ENCODE data around the gene ASTN1.

Gene ASTN1

GRCh38 chr1:177045151-177045550 is 119.4 kb downstream of the ASTN1 start:
- DNase-seq (ENCODE audit: low read depth in 1 of 2, low spot score in 1 of 2) = no peak

- DNase-seq (ENCODE audit: low read depth in 1 of 2, low spot score in 1 of 2) = no peak
Observed at GRCh38 chr1:177044390-177044789, 120.1 kb downstream of the ASTN1 start.

- DNase-seq (ENCODE audit: low read depth in 1 of 2, low spot score in 1 of 2) = no peak
Observed at GRCh38 chr1:177043597-177043996, 120.9 kb downstream of the ASTN1 start.

- no peak for DNase-seq (ENCODE audit: low read depth in 1 of 2, low spot score in 1 of 2)
Observed at GRCh38 chr1:177035586-177035985, 128.9 kb downstream of the ASTN1 start.

GRCh38 chr1:177033628-177034027 is 130.9 kb downstream of the ASTN1 start:
- no peak for DNase-seq (ENCODE audit: low read depth in 1 of 2, low spot score in 1 of 2)

- no peak for DNase-seq (ENCODE audit: low read depth in 1 of 2, low spot score in 1 of 2)
Observed at GRCh38 chr1:177032434-177032833, 132.1 kb downstream of the ASTN1 start.

- no peak for DNase-seq (ENCODE audit: low read depth in 1 of 2, low spot score in 1 of 2)
Observed at GRCh38 chr1:177024623-177025022, 139.9 kb downstream of the ASTN1 start.

- DNase-seq (ENCODE audit: low read depth in 1 of 2, low spot score in 1 of 2) = no peak
Observed at GRCh38 chr1:177023726-177024125, 140.8 kb downstream of the ASTN1 start.

GRCh38 chr1:177023249-177023648 is 141.3 kb downstream of the ASTN1 start:
- no peak for DNase-seq (ENCODE audit: low read depth in 1 of 2, low spot score in 1 of 2)

GRCh38 chr1:177021687-177022086 is 142.8 kb downstream of the ASTN1 start:
- no peak for DNase-seq (ENCODE audit: low read depth in 1 of 2, low spot score in 1 of 2)

GRCh38 chr1:177020851-177021589 is 143.5 kb downstream of the ASTN1 start:
- DNase-seq (ENCODE audit: low read depth in 1 of 2, low spot score in 1 of 2) = no peak

GRCh38 chr1:177017287-177017852 is 147.1 kb downstream of the ASTN1 start:
- DNase-seq (ENCODE audit: low read depth in 1 of 2, low spot score in 1 of 2) = no peak

GRCh38 chr1:177014325-177014724 is 150.2 kb downstream of the ASTN1 start:
- no peak for DNase-seq (ENCODE audit: low read depth in 1 of 2, low spot score in 1 of 2)

- no peak for DNase-seq (ENCODE audit: low read depth in 1 of 2, low spot score in 1 of 2)
Observed at GRCh38 chr1:177012342-177012925, 152.1 kb downstream of the ASTN1 start.

- DNase-seq (ENCODE audit: low read depth in 1 of 2, low spot score in 1 of 2) = no peak
Observed at GRCh38 chr1:177011508-177011907, 153.0 kb downstream of the ASTN1 start.

- DNase-seq (ENCODE audit: low read depth in 1 of 2, low spot score in 1 of 2) = no peak
Observed at GRCh38 chr1:177010211-177010825, 154.2 kb downstream of the ASTN1 start.

GRCh38 chr1:177008653-177009052 is 155.9 kb downstream of the ASTN1 start:
- DNase-seq (ENCODE audit: low read depth in 1 of 2, low spot score in 1 of 2) = no peak

- no peak for DNase-seq (ENCODE audit: low read depth in 1 of 2, low spot score in 1 of 2)
Observed at GRCh38 chr1:177007437-177008161, 156.9 kb downstream of the ASTN1 start.

- DNase-seq (ENCODE audit: low read depth in 1 of 2, low spot score in 1 of 2) = no peak
Observed at GRCh38 chr1:177002891-177003290, 161.6 kb downstream of the ASTN1 start.

GRCh38 chr1:177001556-177001955 is 163.0 kb downstream of the ASTN1 start:
- no peak for DNase-seq (ENCODE audit: low read depth in 1 of 2, low spot score in 1 of 2)

GRCh38 chr1:176998183-176998795 is 166.2 kb downstream of the ASTN1 start:
- no peak for DNase-seq (ENCODE audit: low read depth in 1 of 2, low spot score in 1 of 2)
